ENCODE measurements around the gene FAM219A.
"Not testable (repeated sequence)": the region's sequence is repeated elsewhere in the genome, so short reads cannot be mapped to it uniquely, and the experiment has no call there.

Gene FAM219A

GRCh38 chr9:34365282-34365681, 93.1 kb downstream of the FAM219A start:
- no peak for DNase-seq (ENCODE audit: low read depth, low spot score)
- TF ChIP-seq CTCF (IDR thresholded peaks at IDR 0.05; ENCODE audit: insufficient read depth, low read length, missing control alignments), result no peak
- POLR2A ChIA-PET, result no interaction called here
- H3K4me3 ChIP-seq (ENCODE audit: low read depth, low read length), result no peak overlapping the region
- CTCF ChIA-PET, result interaction anchor here (2.2 kb wide), 1 partner anchor 12 kb away, joined by 10 read pairs; the partner anchor contains the start of gene MYORG

- CTCF ChIA-PET, result interaction anchor here (1.1 to 2.2 kb wide), 3 partner anchors 11 to 16 kb away, joined by 3 to 10 read pairs (median 5); partner anchors contain the start of gene MYORG
- no peak overlapping the region for H3K4me3 ChIP-seq (ENCODE audit: low read depth, low read length)
- no peak for DNase-seq (ENCODE audit: low read depth, low spot score)
- POLR2A ChIA-PET, result interaction anchor here (0.6 kb wide), 1 partner anchor 270 kb away, joined by 3 read pairs; no protein-coding TSS in a partner anchor
- no peak for TF ChIP-seq CTCF (IDR thresholded peaks at IDR 0.05; ENCODE audit: insufficient read depth, low read length, missing control alignments)
These were observed 94.6 kb downstream of the FAM219A start for GRCh38 chr9:34363619-34364351.

GRCh38 chr9:34362614-34363214, 95.7 kb downstream of the FAM219A start:
- no peak for DNase-seq (ENCODE audit: low read depth, low spot score)
- no peak overlapping the region for H3K4me3 ChIP-seq (ENCODE audit: low read depth, low read length)
- POLR2A ChIA-PET, result no interaction called here
- TF ChIP-seq CTCF (IDR thresholded peaks at IDR 0.05; ENCODE audit: insufficient read depth, low read length, missing control alignments), result no peak
- CTCF ChIA-PET, result interaction anchor here (1.1 to 2.2 kb wide), 3 partner anchors 10 to 17 kb away, joined by 3 to 10 read pairs (median 5); partner anchors contain the start of gene MYORG

- H3K4me3 ChIP-seq (ENCODE audit: low read depth, low read length); DNase-seq (ENCODE audit: low read depth, low spot score); POLR2A ChIA-PET: not testable (repeated sequence)
- CTCF ChIA-PET, result interaction anchor here (0.9 to 1.0 kb wide), 2 partner anchors 11 to 19 kb away, joined by 3 read pairs; no protein-coding TSS in a partner anchor
These were observed 105.4 kb downstream of the FAM219A start for GRCh38 chr9:34352957-34353356.

- ChIA-PET POLR2A (interaction anchor here (0.7 kb wide), 1 partner anchor 714 kb away, joined by 5 read pairs; no protein-coding TSS in a partner anchor), CTCF (interaction anchor here (0.9 to 1.0 kb wide), 2 partner anchors 11 to 18 kb away, joined by 3 read pairs; no protein-coding TSS in a partner anchor)
- not testable (repeated sequence) for DNase-seq (ENCODE audit: low read depth, low spot score); H3K4me3 ChIP-seq (ENCODE audit: low read depth, low read length)
These were observed 106.2 kb downstream of the FAM219A start for GRCh38 chr9:34352122-34352652.

GRCh38 chr9:34349324-34349723, 109.0 kb downstream of the FAM219A start:
- POLR2A ChIA-PET, result no interaction called here
- no peak for TF ChIP-seq CTCF (IDR thresholded peaks at IDR 0.05; ENCODE audit: insufficient read depth, low read length, missing control alignments)
- CTCF ChIA-PET, result interaction anchor here (0.9 to 1.3 kb wide), 2 partner anchors 18 to 54 kb away, joined by 3 to 4 read pairs; no protein-coding TSS in a partner anchor
- H3K4me3 ChIP-seq (ENCODE audit: low read depth, low read length), result no peak overlapping the region
- DNase-seq (ENCODE audit: low read depth, low spot score), result no peak
